Measurements from ENCODE around the gene CCDC124.
"Not testable (repeated sequence)": the region's sequence is repeated elsewhere in the genome, so short reads cannot be mapped to it uniquely, and the experiment has no call there.

CCDC124 gene

GRCh38 chr19:17985037-17985818, 52.4 kb downstream of the CCDC124 start:
- DNase-seq (ENCODE audit: low read depth in 2 of 2), result no peak

GRCh38 chr19:17986569-17986968, 53.8 kb downstream of the CCDC124 start:
- DNase-seq (ENCODE audit: low read depth in 2 of 2), result not testable (repeated sequence)

- DNase-seq (ENCODE audit: low read depth in 2 of 2), result no peak
Observed at GRCh38 chr19:17988161-17988560, 55.3 kb downstream of the CCDC124 start.

- no peak for DNase-seq (ENCODE audit: low read depth in 2 of 2)
Observed at GRCh38 chr19:17989425-17990094, 56.7 kb downstream of the CCDC124 start.

- no peak for DNase-seq (ENCODE audit: low read depth in 2 of 2)
Observed at GRCh38 chr19:17993076-17993813, 60.4 kb downstream of the CCDC124 start.
